ENCODE data around the gene ACTL7A. TPM values are rescaled to one million over a fixed set of nuclear protein-coding genes. Genes with fewer than 3 reads are reported as not detected.

ACTL7A gene
- total RNA-seq, 8 experiments from 2014 or later: 0.05 to 0.73 (median 0.25) TPM; not detected in 1

- WGBS, 10 experiments: 73 to 100% (median 90%) methylated on average over 1 to 3 of the region's 3 CpGs; no CpG with 5 or more reads in 6 of the 10 experiments
- no peak overlapping the region for H3K27ac ChIP-seq
- no peak for ATAC-seq (replicated peaks in 6 of 8)
- no peaks in the 10 kb centered on the region for H3K4me1 ChIP-seq (replicated peaks in 1 of 2)
- no peak overlapping the region for H3K4me3 ChIP-seq
- in situ Hi-C loops (cut with MboI; ENCODE audit: low pct_unique_long_range_greater_than_20kb in 2 of 9, low sequenced_read_pairs in 9 of 9, unreplicated experiment in 9 of 9): loop anchor here in 1 of 9 experiments (25.0 kb wide), 1 partner anchor 92 kb away; no protein-coding TSS in a partner anchor
Measured at GRCh38 chr9:108854094-108854493, 8.0 kb upstream of the ACTL7A start.

- in situ Hi-C loops (cut with MboI; ENCODE audit: low pct_unique_long_range_greater_than_20kb in 2 of 9, low sequenced_read_pairs in 9 of 9, unreplicated experiment in 9 of 9): loop anchor here in 1 of 9 experiments (25.0 kb wide), 1 partner anchor 93 kb away; no protein-coding TSS in a partner anchor
- WGBS, 10 experiments: 29 to 99% (median 90%) methylated on average over 2 to 20 of the region's 59 CpGs; no CpG with 5 or more reads in 3 of the 10 experiments
- no peaks in the 10 kb centered on the region for H3K4me1 ChIP-seq (replicated peaks in 1 of 2)
- no peak overlapping the region for H3K4me3 ChIP-seq
- H3K27ac ChIP-seq: no peak overlapping the region
- peak in 1 of 8 experiments; percentile 14 for ATAC-seq (replicated peaks in 6 of 8)
Measured at GRCh38 chr9:108854641-108855528, 7.2 kb upstream of the ACTL7A start.

GRCh38 chr9:108855529-108855886 is 6.6 kb upstream of the ACTL7A start:
- in situ Hi-C loops (cut with MboI; ENCODE audit: low pct_unique_long_range_greater_than_20kb in 2 of 9, low sequenced_read_pairs in 9 of 9, unreplicated experiment in 9 of 9): loop anchor here in 1 of 9 experiments (25.0 kb wide), 1 partner anchor 93 kb away; no protein-coding TSS in a partner anchor

GRCh38 chr9:108855888-108856287 is 6.2 kb upstream of the ACTL7A start, which contains the start of gene ACTL7B:
TSS of gene ACTL7B (minus strand) at chr9:108855986. CDS start at chr9:108855930, 56 bp downstream.
- in situ Hi-C loops (cut with MboI; ENCODE audit: low pct_unique_long_range_greater_than_20kb in 2 of 9, low sequenced_read_pairs in 9 of 9, unreplicated experiment in 9 of 9): loop anchor here in 1 of 9 experiments (25.0 kb wide), 1 partner anchor 94 kb away; no protein-coding TSS in a partner anchor
- no peak for ATAC-seq (replicated peaks in 6 of 8)
- Histone ChIP-seq H3K27ac (no peak within 1 kb of the TSS), H3K4me3 (no peak within 1 kb of the TSS), H3K4me1 (replicated peaks in 1 of 2) (no peaks in the 10 kb centered on the region)
- 60 to 100% (median 87%) methylated on average over 1 to 3 of the region's 7 CpGs; no CpG with 5 or more reads in 6 of the 10 experiments for WGBS, 10 experiments

More at GRCh38 chr9:108855529-108855886, 6.6 kb upstream of the ACTL7A start:
- no peak for ATAC-seq (replicated peaks in 6 of 8)
- H3K27ac ChIP-seq: no peak overlapping the region
- WGBS, 10 experiments: 100% methylated on average over 3 to 6 of the region's 25 CpGs; no CpG with 5 or more reads in 8 of the 10 experiments
- H3K4me3 ChIP-seq: no peak overlapping the region
- no peaks in the 10 kb centered on the region for H3K4me1 ChIP-seq (replicated peaks in 1 of 2)

- Histone ChIP-seq H3K4me1 (replicated peaks in 1 of 2) (no peaks in the 10 kb centered on the region), H3K27ac (no peak overlapping the region), H3K4me3 (no peak overlapping the region)
- in situ Hi-C loops (cut with MboI; ENCODE audit: low pct_unique_long_range_greater_than_20kb in 2 of 9, low sequenced_read_pairs in 9 of 9, unreplicated experiment in 9 of 9): loop anchor here in 1 of 9 experiments (25.0 kb wide), 1 partner anchor 95 kb away; no protein-coding TSS in a partner anchor
- WGBS, 10 experiments: 40 to 83% (median 78%) methylated on average over 1 to 6 of the region's 6 CpGs; no CpG with 5 or more reads in 3 of the 10 experiments
- no peak for ATAC-seq (replicated peaks in 6 of 8)
Measured at GRCh38 chr9:108857572-108857971, 4.5 kb upstream of the ACTL7A start.

GRCh38 chr9:108859459-108860114 is 2.5 kb upstream of the ACTL7A start:
- in situ Hi-C loops (cut with MboI; ENCODE audit: low pct_unique_long_range_greater_than_20kb in 2 of 9, low sequenced_read_pairs in 9 of 9, unreplicated experiment in 9 of 9): loop anchor here in 1 of 9 experiments (25.0 kb wide), 1 partner anchor 97 kb away; no protein-coding TSS in a partner anchor
- Histone ChIP-seq H3K4me3 (no peak overlapping the region), H3K4me1 (replicated peaks in 1 of 2) (no peaks in the 10 kb centered on the region), H3K27ac (no peak overlapping the region)
- ATAC-seq (replicated peaks in 6 of 8): peak in 4 of 8 experiments; percentile 42 to 56 (median 47)
- WGBS, 10 experiments: 0 to 80% (median 50%) methylated on average over 1 to 3 of the region's 3 CpGs; no CpG with 5 or more reads in 4 of the 10 experiments

- in situ Hi-C loops (cut with MboI; ENCODE audit: low pct_unique_long_range_greater_than_20kb in 2 of 9, low sequenced_read_pairs in 9 of 9, unreplicated experiment in 9 of 9): loop anchor here in 1 of 9 experiments (25.0 kb wide), 1 partner anchor 98 kb away; no protein-coding TSS in a partner anchor
- Histone ChIP-seq H3K27ac (no peak overlapping the region), H3K4me1 (replicated peaks in 1 of 2) (no peaks in the 10 kb centered on the region), H3K4me3 (no peak overlapping the region)
- no peak for ATAC-seq (replicated peaks in 6 of 8)
- WGBS, 10 experiments: 53 to 100% (median 67%) methylated on average over 1 to 4 of the region's 4 CpGs; no CpG with 5 or more reads in 1 of the 10 experiments
Measured at GRCh38 chr9:108860354-108860753, 1.7 kb upstream of the ACTL7A start.

GRCh38 chr9:108860764-108861163 is 1.3 kb upstream of the ACTL7A start:
- WGBS, 10 experiments: 79 to 100% (median 90%) methylated on average over 1 to 2 of the region's 2 CpGs; no CpG with 5 or more reads in 5 of the 10 experiments
- H3K27ac ChIP-seq: no peak overlapping the region
- in situ Hi-C loops (cut with MboI; ENCODE audit: low pct_unique_long_range_greater_than_20kb in 2 of 9, low sequenced_read_pairs in 9 of 9, unreplicated experiment in 9 of 9): loop anchor here in 1 of 9 experiments (25.0 kb wide), 1 partner anchor 98 kb away; no protein-coding TSS in a partner anchor

GRCh38 chr9:108861464-108861863 is 602 bp upstream of the ACTL7A start:
- peak in 1 of 8 experiments; percentile 9 for ATAC-seq (replicated peaks in 6 of 8)
- Histone ChIP-seq H3K27ac (no peak overlapping the region), H3K4me1 (replicated peaks in 1 of 2) (no peaks in the 10 kb centered on the region), H3K4me3 (no peak overlapping the region)
- WGBS, 10 experiments: 20 to 100% (median 76%) methylated on average over 1 to 7 of the region's 7 CpGs; no CpG with 5 or more reads in 1 of the 10 experiments
- in situ Hi-C loops (cut with MboI; ENCODE audit: low pct_unique_long_range_greater_than_20kb in 2 of 9, low sequenced_read_pairs in 9 of 9, unreplicated experiment in 9 of 9): loop anchor here in 1 of 9 experiments (25.0 kb wide), 1 partner anchor 99 kb away; no protein-coding TSS in a partner anchor

More at GRCh38 chr9:108860764-108861163, 1.3 kb upstream of the ACTL7A start:
- Histone ChIP-seq H3K4me3 (no peak overlapping the region), H3K4me1 (replicated peaks in 1 of 2) (no peaks in the 10 kb centered on the region)
- no peak for ATAC-seq (replicated peaks in 6 of 8)

- in situ Hi-C loops (cut with MboI; ENCODE audit: low pct_unique_long_range_greater_than_20kb in 2 of 9, low sequenced_read_pairs in 9 of 9, unreplicated experiment in 9 of 9): loop anchor here in 1 of 9 experiments (25.0 kb wide), 1 partner anchor 102 kb away; no protein-coding TSS in a partner anchor
- 90 to 100% (median 96%) methylated on average over 1 to 3 of the region's 3 CpGs; no CpG with 5 or more reads in 3 of the 10 experiments for WGBS, 10 experiments
- ATAC-seq (replicated peaks in 6 of 8): no peak
Measured at GRCh38 chr9:108863891-108864290, 1.8 kb downstream of the ACTL7A start.

GRCh38 chr9:108864446-108864845 is 2.4 kb downstream of the ACTL7A start:
- peak in 1 of 8 experiments; percentile 20 for ATAC-seq (replicated peaks in 6 of 8)
- WGBS, 10 experiments: 57 to 81% (median 78%) methylated on average over 1 to 3 of the region's 3 CpGs; no CpG with 5 or more reads in 4 of the 10 experiments
- no peak overlapping the region for H3K27ac ChIP-seq
- H3K4me3 ChIP-seq: no peak overlapping the region
- in situ Hi-C loops (cut with MboI; ENCODE audit: low pct_unique_long_range_greater_than_20kb in 2 of 9, low sequenced_read_pairs in 9 of 9, unreplicated experiment in 9 of 9): loop anchor here in 1 of 9 experiments (25.0 kb wide), 1 partner anchor 102 kb away; no protein-coding TSS in a partner anchor
- no peaks in the 10 kb centered on the region for H3K4me1 ChIP-seq (replicated peaks in 1 of 2)

More at GRCh38 chr9:108863891-108864290, 1.8 kb downstream of the ACTL7A start:
- no peak overlapping the region for H3K4me3 ChIP-seq
- no peak overlapping the region for H3K27ac ChIP-seq
- no peaks in the 10 kb centered on the region for H3K4me1 ChIP-seq (replicated peaks in 1 of 2)

- no peak for ATAC-seq (replicated peaks in 6 of 8)
- in situ Hi-C loops (cut with MboI; ENCODE audit: low pct_unique_long_range_greater_than_20kb in 2 of 9, low sequenced_read_pairs in 9 of 9, unreplicated experiment in 9 of 9): loop anchor here in 1 of 9 experiments (25.0 kb wide), 1 partner anchor 103 kb away; no protein-coding TSS in a partner anchor
- no peak overlapping the region for H3K4me3 ChIP-seq
- no peak overlapping the region for H3K27ac ChIP-seq
- H3K4me1 ChIP-seq (replicated peaks in 1 of 2): no peaks in the 10 kb centered on the region
- WGBS, 10 experiments: 83 to 100% (median 100%) methylated on average over 1 to 3 of the region's 4 CpGs; no CpG with 5 or more reads in 4 of the 10 experiments
Measured at GRCh38 chr9:108865037-108865436, 3.0 kb downstream of the ACTL7A start.

Data from motor neuron (in vitro differentiated cells).